Stimulated activated CD4-positive, alpha-beta T cell treated with anti-CD3 and anti-CD28 coated beads, TNF-alpha, amount 100 ng/mL, for 24 hours (primary cell): ENCODE data around the gene MAP1LC3A.

Experiments
- DNase-seq, 3 experiments: peaks; one replicate each; pipeline ENCODE4 v3.0.0-alpha.2; 2020; ENCODE audit warnings: low read depth in 3 of 3

The MAP1LC3A gene

GRCh38 chr20:34549291-34549928 is 9.1 kb upstream of the MAP1LC3A start:
- DNase-seq, result no peak

DNA sequence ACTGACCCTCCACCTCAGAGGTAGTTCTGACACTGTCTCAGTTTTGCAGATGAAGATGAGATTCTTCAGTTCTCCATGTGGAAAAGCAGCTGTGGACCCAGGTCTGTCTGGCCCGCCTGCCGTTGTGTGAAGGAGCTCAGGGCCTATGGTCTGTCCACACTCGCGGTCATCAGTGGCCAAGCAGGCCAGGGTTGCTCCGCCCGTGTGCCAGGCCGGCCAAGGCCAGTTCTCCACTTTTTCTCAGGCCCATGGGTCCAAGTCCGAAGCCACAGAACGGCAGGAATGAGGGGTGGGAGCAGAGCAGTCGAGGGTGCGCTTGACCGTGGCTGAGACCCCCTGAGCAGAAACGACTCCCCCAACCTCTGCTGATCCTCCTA is 8.6 kb upstream of the MAP1LC3A start:
- no peak for DNase-seq

DNA sequence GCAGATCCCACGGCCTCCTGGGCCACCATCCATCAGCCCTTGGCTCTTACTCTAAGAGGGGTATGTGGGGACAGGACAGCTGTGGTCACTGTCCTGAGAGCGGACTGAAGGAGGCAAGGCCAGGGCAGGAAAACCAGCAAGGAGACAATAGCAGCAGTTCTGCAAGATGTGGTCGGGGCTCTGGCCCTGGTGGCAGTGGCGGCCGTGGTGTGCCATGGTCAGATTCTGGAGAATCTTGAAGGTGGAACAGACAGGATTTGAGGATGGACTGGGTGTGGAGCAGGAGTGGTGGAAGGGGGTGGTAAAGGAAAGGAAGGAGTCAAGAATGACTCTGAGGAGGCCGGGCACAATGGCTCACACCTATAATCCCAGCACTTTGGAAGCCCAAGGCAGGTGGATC is 5.9 kb upstream of the MAP1LC3A start:
- DNase-seq, result no peak

GRCh38 chr20:34553366-34553867 is 5.1 kb upstream of the MAP1LC3A start:
- DNase-seq, result no peak

- DNase-seq, result no peak
Observed at GRCh38 chr20:34557936-34558319, 590 bp upstream of the MAP1LC3A start.

DNA sequence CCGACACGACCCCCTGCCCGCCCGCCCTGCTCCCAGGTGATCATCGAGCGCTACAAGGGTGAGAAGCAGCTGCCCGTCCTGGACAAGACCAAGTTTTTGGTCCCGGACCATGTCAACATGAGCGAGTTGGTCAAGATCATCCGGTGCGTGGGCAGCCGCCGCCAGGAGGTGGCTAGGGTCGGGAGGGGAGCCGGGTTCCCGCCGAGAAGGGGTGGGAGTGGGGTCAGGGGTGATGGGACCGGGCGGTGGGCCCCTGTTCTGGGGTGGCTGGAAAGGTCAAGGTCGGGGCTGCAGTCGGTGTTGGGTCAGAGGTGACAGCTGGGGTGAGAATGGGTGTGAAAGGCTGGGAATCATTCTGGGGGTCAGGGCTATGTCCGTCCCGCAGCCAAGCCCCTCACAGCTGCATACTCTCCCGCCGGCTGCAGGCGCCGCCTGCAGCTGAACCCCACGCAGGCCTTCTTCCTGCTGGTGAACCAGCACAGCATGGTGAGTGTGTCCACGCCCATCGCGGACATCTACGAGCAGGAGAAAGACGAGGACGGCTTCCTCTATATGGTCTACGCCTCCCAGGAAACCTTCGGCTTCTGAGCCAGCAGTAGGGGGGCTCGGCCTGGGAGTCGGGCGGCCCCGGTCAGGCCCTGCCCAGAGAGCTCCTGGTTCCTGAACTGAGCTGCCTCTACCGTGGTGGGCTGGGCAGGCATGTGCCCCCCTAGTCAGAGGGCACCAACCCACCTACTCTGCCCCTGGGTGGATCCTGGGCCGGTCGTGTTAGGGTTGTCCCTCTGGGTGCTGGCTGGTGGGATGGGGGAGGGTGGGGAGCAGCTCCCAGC is 1.0 kb downstream of the MAP1LC3A start:
- DNase-seq, result no peak

GRCh38 chr20:34560141-34560523 is 1.6 kb downstream of the MAP1LC3A start:
- DNase-seq, result no peak

DNA sequence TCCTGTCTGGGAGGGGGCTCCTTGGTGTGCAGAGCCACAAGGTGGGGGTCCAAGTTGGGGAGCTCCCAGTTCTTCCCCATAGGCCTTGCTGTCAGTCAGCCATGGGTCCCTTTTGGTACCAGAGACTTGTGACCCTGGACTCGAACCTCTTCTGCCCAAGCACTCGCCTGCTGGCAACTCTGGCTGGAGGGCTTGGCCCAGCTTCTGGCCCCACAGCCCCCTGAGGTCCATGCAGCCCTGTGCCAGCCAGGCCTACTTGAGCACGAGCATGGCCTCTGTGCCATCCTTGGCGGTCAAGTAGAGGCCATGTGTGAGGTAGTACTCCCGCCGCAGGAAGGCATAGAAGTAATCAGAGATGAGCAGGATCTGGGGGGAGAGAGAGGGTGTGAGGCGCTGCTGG is 2.1 kb downstream of the MAP1LC3A start:
- no peak for DNase-seq

- DNase-seq, result no peak
Observed at GRCh38 chr20:34561661-34562060, 3.1 kb downstream of the MAP1LC3A start.

- DNase-seq, result no peak
Observed at GRCh38 chr20:34562641-34563040, 4.1 kb downstream of the MAP1LC3A start.

GRCh38 chr20:34564833-34565232 is 6.3 kb downstream of the MAP1LC3A start:
- no peak for DNase-seq

DNA sequence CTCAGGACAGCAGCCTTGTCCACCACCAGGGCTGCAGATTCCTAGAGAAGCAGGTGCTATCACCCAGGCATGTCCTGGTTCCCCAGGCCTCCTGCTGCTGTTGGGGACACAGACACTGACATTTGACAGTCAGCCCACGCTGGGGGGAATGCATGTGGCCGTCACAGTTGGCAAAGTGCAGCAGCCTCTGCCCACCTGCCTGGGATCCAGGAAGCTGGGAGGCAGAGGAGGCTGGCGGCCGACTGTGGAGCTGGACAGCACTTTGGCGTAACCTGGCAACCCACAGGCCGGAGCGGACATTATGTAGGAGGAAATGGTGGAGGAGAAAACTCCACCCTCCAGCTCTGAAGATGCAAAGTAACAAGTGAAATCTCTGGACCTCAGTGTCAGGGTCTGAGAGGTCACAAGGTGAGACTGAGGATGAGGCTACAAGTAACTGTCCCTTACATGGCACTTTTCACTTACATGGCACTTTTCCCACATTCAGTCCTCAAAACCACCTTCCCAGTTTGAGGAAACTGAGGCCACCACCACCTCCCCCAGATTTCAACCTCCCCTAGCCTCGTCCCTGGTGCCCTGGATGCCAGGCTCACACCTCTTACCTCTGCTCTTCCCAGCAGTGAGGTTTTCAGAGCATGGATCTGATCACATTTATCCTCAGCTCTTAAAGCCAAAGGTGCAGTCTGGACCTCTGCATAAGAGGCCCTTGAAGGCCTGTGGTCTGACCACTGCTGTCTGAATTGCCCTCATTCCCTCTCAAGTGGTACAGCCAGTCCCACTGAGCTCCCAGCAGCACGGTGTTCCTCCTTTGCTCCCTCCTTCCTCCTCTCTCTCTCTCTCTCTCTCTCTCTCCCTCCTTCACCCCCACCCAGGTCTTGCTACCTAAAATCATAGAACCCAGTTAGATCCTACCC is 8.7 kb downstream of the MAP1LC3A start:
- DNase-seq, result no peak

DNA sequence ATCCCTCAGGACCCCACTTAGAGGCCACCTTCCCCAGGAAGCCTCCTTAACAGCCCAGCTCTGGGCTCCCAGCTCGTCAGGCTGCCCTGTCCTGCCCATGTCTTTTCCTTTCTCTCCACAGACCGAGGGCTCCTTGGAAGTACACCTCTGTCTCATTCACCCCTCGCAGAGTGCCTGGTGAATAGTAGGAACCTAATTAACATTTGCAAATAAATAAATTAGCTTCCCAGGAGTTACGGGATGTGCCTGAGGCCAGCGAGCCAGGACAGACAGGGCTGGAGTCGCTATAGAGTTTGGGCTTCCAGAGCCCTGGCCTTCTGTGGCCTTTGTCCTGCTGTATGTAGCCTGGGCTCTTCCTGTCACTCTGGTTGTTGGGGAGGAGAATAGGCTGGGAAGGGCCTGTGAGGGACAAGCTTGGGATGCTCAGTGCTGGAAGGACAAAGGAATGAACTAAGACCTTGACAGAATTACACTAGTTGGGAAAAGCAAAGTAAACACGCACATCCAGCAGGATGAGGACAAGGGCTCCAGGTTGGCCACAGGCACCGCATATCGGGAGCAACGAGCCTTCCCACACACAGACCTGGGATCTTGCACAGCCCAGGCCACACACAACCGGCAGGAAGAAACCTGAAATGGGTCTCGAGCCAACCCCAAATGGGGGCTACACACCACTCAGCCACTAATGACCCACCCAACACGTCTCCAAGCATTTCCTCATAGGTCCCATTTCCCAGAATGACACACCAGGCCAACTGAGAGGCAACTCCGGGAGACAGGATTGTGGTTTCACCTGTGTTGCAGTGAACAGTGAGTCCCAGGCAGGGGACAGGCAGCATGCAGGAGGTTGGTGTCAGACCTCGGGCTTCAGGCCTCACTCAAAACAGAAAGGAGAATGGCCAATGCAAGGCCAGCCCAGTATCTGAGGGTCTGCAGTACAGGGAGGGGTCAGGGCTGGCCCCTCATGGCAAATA is 9.7 kb downstream of the MAP1LC3A start:
- DNase-seq, result no peak

DNA sequence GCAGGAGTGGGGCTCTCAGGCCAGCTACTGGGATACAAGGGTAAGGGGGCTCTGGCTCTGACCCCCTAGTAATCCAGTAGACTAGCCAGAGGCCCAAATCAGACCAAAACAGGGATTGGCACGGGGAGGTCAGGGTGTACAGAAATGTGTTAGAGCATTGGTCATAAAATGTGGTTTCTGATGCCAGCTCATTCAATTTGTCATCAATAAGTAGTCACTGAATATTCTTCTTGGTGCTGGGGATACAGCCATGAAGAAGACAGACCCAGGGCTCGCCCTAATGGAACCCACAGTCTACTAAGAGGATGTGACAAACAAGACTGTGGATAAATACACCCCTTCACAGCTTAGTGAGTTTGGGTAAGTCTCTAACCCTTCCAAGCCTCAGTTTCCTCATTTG is 11.1 kb downstream of the MAP1LC3A start:
- no peak for DNase-seq

- DNase-seq, result no peak
Observed at GRCh38 chr20:34570859-34571306, 12.4 kb downstream of the MAP1LC3A start.

GRCh38 chr20:34571753-34572152 is 13.2 kb downstream of the MAP1LC3A start:
- DNase-seq, result no peak

DNA sequence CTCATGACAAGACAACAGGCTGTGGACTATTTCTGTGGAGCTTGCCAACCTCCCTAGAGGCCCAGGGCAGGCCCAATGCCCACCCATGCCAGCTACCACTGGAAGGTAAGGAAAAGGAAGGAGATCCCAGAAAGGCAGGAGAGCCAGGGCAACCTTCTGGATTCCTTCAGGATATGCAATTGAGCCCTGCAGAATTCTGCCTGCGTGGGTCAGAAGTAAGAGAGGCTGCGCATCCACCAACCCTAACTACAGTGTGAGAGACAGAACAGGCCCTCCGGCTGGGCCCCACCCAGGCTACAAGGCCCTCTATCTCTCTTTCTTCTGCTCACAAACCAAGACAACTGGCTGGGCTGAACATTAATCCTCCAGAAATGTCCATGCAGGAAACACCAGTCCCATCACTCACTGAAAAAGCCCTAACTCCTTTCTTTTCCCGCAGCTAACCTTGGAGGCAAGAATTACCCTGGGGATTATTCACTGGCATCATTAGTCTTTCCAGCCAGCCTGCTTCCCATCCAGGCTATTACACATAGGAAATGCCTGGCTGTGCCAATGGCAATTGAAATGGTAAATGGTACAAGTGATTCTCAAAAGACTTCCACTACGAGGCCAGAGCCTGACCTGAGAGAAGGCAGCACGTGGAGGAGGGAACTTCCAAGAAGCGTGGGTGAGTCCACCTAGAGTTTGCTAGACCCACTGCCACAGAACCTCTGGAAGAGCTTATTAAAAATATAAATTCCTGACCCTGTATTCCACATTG is 15.2 kb downstream of the MAP1LC3A start:
- DNase-seq, result no peak

DNA sequence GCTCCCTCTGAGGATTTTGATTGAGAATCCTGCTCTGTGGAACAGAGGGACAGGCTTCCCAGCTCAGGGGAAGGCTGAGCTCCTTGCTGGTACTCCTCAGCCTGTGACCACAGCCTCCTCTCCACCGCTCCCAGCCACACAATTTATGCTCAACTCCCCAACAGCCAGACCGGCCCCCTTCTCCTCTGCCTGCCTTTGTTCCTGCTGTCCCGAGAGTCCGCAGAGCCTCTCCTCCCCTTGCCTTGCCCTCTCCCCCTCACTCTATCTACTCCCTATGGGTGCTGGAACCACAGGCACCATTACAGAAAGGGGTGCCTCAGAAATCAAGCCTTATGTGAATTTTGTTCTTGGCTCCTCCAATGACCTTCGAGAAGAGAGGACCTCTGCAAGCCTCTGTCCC is 15.9 kb downstream of the MAP1LC3A start:
- no peak for DNase-seq

DNA sequence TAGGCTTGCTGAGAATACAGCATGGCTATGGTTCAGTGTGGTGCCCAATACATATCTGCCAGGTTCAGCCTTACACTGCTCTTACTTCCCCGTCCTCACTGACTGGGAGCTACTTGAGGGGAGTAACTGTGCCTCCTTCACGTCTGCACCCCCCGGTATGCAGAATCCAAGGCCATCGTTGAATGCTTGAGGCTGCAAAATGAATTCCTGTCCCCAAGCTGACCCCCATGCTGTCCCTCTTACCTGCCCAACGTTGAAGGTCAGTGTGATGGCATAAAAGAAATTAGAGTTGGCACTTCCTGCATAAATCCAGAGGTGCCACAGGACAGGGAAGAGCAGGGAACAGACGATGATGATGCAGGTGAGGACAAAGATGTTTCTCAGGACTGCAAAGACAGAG is 16.3 kb downstream of the MAP1LC3A start:
- no peak for DNase-seq

- DNase-seq, result no peak
Observed at GRCh38 chr20:34575271-34575670, 16.8 kb downstream of the MAP1LC3A start.
